SK-N-MC (cell line): ENCODE results near the gene CCDC192.

ENCODE experiments used
- EZH2 ChIP-seq: fragments of 200-600 bp; sonication (generic); IDR thresholded peaks from one replicate; pipeline ENCODE4 v1.6.1; 2017; ENCODE audit warnings: antibody characterized with exemption
- FOXP2 ChIP-seq: optimal IDR thresholded peaks from 2 replicates; pipeline ENCODE3; 2011; ENCODE audit warnings: mild to moderate bottlenecking, moderate library complexity; ENCODE audit not compliant: insufficient read depth; ENCODE audit errors: extremely low read length, control extremely low read depth
- POLR2AphosphoS5 ChIP-seq: IDR thresholded peaks from 2 replicates; pipeline ENCODE4 v1.6.1; 2012; ENCODE audit warnings: mild to moderate bottlenecking, low read depth, low read length, borderline replicate concordance

- TF ChIP-seq EZH2 (no peak), POLR2AphosphoS5 (no peak), FOXP2 (no peak)
Measured at GRCh38 chr5:127791439-127791838, 88.2 kb downstream of the CCDC192 start.
